Brain microvascular endothelial cell (primary cell): ENCODE results near the gene YIPF3.

ENCODE experiments used
- DNase-seq: peaks from one replicate; pipeline ENCODE4 v3.0.0-alpha.2; 2020
- H3K27ac ChIP-seq: fragments of 250-450 bp; sonication (Bioruptor Pico); 2 replicates; pipeline ENCODE4 v1.5.1; 2020; ENCODE audit warnings: mild to moderate bottlenecking, moderate library complexity
- H3K27me3 ChIP-seq: fragments of 250-450 bp; sonication (Bioruptor Pico); replicated peaks from 2 replicates; pipeline ENCODE4 v1.5.1; 2020; ENCODE audit warnings: mild to moderate bottlenecking
- H3K36me3 ChIP-seq: fragments of 250-450 bp; sonication (Bioruptor Pico); replicated peaks from 2 replicates; pipeline ENCODE4 v1.5.1; 2020; ENCODE audit warnings: mild to moderate bottlenecking
- H3K4me3 ChIP-seq: 2 replicates; pipeline ENCODE4 v1.5.1; 2011; ENCODE audit warnings: low read depth, mild to moderate bottlenecking, control low read depth, low read length, moderate library complexity
- CTCF ChIP-seq: IDR thresholded peaks from 2 replicates; pipeline ENCODE4 v1.5.1; 2011; ENCODE audit warnings: low read depth, mild to moderate bottlenecking, moderate library complexity, low read length, control low read depth, inconsistent platforms; ENCODE audit errors: missing control alignments
- in situ Hi-C: cut with HindIII; loops from 2 replicates; pipeline ENCODE4 v1.10.0; 2017; ENCODE audit warnings: low sequenced_read_pairs, low pct_ligation_motif_present

Gene YIPF3

GRCh38 chr6:43475516-43475915 is 41.2 kb downstream of the YIPF3 start:
- in situ Hi-C loops = no loop called here
- no peak for DNase-seq
- Histone ChIP-seq H3K27ac (no peak overlapping the region), H3K27me3 (no peaks in the 10 kb centered on the region), H3K36me3 (no peaks in the 10 kb centered on the region), H3K4me3 (no peak overlapping the region)
- TF ChIP-seq CTCF = no peak

DNA sequence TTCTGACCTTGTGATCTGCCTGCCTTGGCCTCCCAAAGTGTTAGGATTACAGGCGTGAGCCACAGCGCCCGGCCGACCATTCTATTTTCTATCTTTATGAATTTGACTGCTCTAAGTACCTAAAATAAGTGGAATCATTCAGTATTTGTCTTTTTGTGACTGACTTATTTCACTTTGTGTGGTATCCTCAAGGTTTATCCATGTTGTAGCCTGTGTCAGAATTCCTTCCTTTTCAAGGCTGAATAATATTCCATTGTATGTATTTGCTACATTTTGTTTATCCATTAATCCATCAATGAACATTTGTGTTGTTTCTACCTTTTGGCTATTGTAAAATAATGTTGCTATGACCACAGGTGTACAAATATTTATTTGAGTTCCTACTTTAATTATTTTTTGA is 44.2 kb downstream of the YIPF3 start:
- DNase-seq = no peak
- in situ Hi-C loops = no loop called here
- Histone ChIP-seq H3K27ac (no peak overlapping the region), H3K36me3 (no peaks in the 10 kb centered on the region), H3K27me3 (no peaks in the 10 kb centered on the region), H3K4me3 (no peak overlapping the region)
- TF ChIP-seq CTCF = no peak

DNA sequence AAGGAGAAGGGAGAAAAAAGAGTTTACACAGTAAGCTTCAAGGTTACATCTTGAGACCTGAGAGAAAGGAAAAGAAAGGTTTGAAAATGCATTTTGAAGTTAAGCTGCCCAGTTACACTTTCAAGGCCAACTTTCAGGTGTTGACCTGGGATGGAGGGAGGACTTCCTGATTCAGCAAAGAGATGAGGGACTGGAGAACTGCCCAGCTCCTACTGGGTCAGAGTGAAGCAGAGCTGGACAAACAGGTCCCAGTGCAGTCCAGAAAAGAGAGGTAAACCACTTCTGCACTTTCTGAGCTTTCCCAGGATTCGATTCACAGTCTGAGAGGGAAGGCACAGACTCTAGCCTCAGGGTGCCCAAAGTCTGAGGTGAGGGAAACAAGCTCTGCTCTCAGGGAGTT is 45.3 kb downstream of the YIPF3 start:
- no peak overlapping the region for H3K27ac ChIP-seq
- DNase-seq = no peak
- H3K36me3 ChIP-seq = no peaks in the 10 kb centered on the region
- TF ChIP-seq CTCF = no peak
- H3K27me3 ChIP-seq = no peaks in the 10 kb centered on the region
- in situ Hi-C loops = no loop called here
- no peak overlapping the region for H3K4me3 ChIP-seq

GRCh38 chr6:43469947-43470346 is 46.8 kb downstream of the YIPF3 start:
- Histone ChIP-seq H3K27ac (no peak overlapping the region), H3K36me3 (no peaks in the 10 kb centered on the region), H3K4me3 (no peak overlapping the region), H3K27me3 (no peaks in the 10 kb centered on the region)
- no peak for TF ChIP-seq CTCF
- in situ Hi-C loops = no loop called here
- no peak for DNase-seq

DNA sequence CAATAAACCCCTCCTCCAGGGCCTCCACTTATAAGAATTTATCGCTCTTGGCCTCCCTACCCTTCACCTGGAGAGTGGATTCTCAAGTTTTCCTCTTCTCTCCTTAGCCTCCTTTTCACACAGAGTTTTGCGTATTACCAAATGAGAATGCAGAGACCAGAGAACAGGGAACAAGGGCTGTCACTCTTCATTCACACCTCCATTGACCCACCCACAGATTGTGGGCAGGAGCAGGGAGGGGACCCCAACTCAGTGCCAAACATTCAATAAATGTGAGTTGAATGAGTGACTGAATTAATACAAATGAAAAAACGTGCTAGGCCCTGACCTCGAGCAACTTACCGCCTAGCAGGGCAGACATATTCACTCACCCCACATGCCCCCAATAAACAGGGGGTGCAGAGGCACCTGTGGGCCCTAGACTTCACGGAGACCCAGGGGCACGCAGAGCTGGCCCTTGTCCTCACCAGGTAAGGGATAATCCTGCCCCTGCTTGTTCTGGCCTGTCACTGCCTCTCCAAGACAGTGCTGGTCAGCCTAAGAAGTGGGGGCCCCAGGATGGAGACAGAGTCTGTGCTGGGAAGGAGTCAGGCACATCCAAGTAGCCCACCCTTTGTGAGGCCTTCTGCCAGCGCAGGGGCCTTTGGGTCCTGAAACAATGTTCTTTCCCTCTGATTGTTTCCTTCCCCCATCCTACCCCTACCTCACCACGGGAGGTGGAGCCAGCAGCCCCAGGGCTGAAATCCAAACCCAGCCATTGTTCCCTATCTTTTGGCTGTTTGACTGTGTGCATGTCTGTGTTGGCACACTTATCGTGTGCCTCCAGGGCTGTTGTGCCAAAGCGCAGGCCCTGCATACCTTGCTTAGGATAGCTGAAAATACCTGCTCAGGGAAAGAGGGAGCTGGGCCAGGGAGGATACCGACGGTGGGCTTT is 47.7 kb downstream of the YIPF3 start:
- Histone ChIP-seq H3K4me3 (no peak overlapping the region), H3K27me3 (no peaks in the 10 kb centered on the region), H3K36me3 (no peaks in the 10 kb centered on the region), H3K27ac (no peak overlapping the region)
- DNase-seq = no peak
- in situ Hi-C loops = no loop called here
- TF ChIP-seq CTCF = no peak
